NCI-H82 (cell line): Measurements from ENCODE around the gene ACAT2.
A peak's percentile ranks its signal among the peaks of the same experiment; 100 is the strongest.
"Not testable (repeated sequence)": the region's sequence is repeated elsewhere in the genome, so short reads cannot be mapped to it uniquely, and the experiment has no call there.

Source experiments
- DNase-seq: peaks from one replicate; lab custom pipeline; 2025; lab: John Stamatoyannopoulos, UW

The ACAT2 gene

GRCh38 chr6:159813781-159814180 is 51.9 kb downstream of the ACAT2 start:
- no peak for DNase-seq

- no peak for DNase-seq
Observed at GRCh38 chr6:159815410-159815809, 53.6 kb downstream of the ACAT2 start.

- not testable (repeated sequence) for DNase-seq
Observed at GRCh38 chr6:159816775-159817174, 54.9 kb downstream of the ACAT2 start.

- no peak for DNase-seq
Observed at GRCh38 chr6:159817951-159818739, 56.3 kb downstream of the ACAT2 start.

- DNase-seq: no peak
Observed at GRCh38 chr6:159819098-159819497, 57.3 kb downstream of the ACAT2 start.

- DNase-seq: no peak
Observed at GRCh38 chr6:159819932-159820640, 58.2 kb downstream of the ACAT2 start.

GRCh38 chr6:159821122-159821521 is 59.3 kb downstream of the ACAT2 start:
- DNase-seq: no peak

- no peak for DNase-seq
Observed at GRCh38 chr6:159821726-159822125, 59.9 kb downstream of the ACAT2 start.

GRCh38 chr6:159823953-159824352 is 62.1 kb downstream of the ACAT2 start:
- DNase-seq: no peak

GRCh38 chr6:159824690-159825089 is 62.8 kb downstream of the ACAT2 start:
- DNase-seq: not testable (repeated sequence)

GRCh38 chr6:159826004-159826403 is 64.2 kb downstream of the ACAT2 start:
- DNase-seq: no peak

- DNase-seq: peak; percentile 18
Observed at GRCh38 chr6:159826968-159827647, 65.3 kb downstream of the ACAT2 start.

GRCh38 chr6:159828074-159828473 is 66.2 kb downstream of the ACAT2 start:
- DNase-seq: no peak
